ENCODE data around the gene WIPF1.

DNA sequence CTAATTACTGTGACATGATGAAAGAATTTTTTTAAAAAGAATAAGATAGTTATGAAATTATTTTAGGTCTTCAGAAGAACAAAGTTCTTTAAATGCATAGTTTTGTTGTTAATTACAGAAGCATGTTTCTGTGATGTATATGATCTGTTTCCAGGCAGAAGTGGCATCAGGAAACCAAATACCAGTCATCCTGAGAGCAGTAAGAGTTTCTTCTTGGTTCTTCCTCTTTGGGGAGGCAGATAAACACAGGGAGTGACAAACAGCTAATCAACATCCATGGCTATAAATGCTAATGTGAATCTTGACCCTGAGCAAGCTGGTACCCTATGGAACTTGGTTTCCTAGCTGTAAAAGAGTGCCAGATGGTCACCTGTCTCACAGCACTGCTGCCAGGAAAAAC is 29.2 kb downstream of the WIPF1 start:
- no peak for TF ChIP-seq CTCF (IDR thresholded peaks at IDR 0.05; ENCODE audit: extremely low read depth in 1 of 2, insufficient read depth in 1 of 2, low read depth in 1 of 2, low read length in 2 of 2)
- TF ChIP-seq EZH2 (IDR thresholded peaks at IDR 0.05; ENCODE audit: borderline replicate concordance, low read depth, low read length, severe bottlenecking) = no peak
- no peak for TF ChIP-seq POLR2A (IDR thresholded peaks at IDR 0.05; ENCODE audit: low read depth, low read length)
- no peak for TF ChIP-seq POLR2AphosphoS5 (IDR thresholded peaks at IDR 0.05; ENCODE audit: insufficient read depth, low read depth, low read length)
- TF ChIP-seq GATA2 (IDR thresholded peaks at IDR 0.05; ENCODE audit: insufficient read depth, insufficient read length, low read depth, low read length) = no peak
- no peak for TF ChIP-seq FOS (IDR thresholded peaks at IDR 0.05; ENCODE audit: borderline replicate concordance, insufficient read depth, low read length)
- no peak for TF ChIP-seq JUN (IDR thresholded peaks at IDR 0.05; ENCODE audit: borderline replicate concordance, insufficient read depth, insufficient read length, low read depth)
- TF ChIP-seq MAX (IDR thresholded peaks at IDR 0.05; ENCODE audit: insufficient read depth, insufficient read length) = no peak

All from endothelial cell of umbilical vein (primary cell).